GM12878 (cell line): ENCODE data around the gene RNLS. TPM values are rescaled to one million over a fixed set of nuclear protein-coding genes. Genes with fewer than 3 reads are reported as not detected.

Source experiments
- ATAC-seq: fragments of 200-7000 bp; cut with Tn5 transposase; 3 replicates; pipeline ENCODE4 v1.9.1; 2020; ENCODE audit warnings: mild to moderate bottlenecking, moderate library complexity
- BruUV-seq: library from RNA; stranded (reverse); fragments of 400-500 nt; replicated peaks from 2 replicates; lab custom pipeline; 2021; lab: Mats Ljungman, UMichigan
- CTCF ChIA-PET: fragments of 300-600 bp; sonication (Branson Sonifier 250); formaldehyde crosslinking; extraction: SDS; loops from one replicate; lab custom pipeline; 2021; ENCODE audit warnings: inconsistent platforms; lab: Yijun Ruan, JAX
- POLR2A ChIA-PET: fragments of 350-600 bp; formaldehyde crosslinking; extraction: SDS; loops from one replicate; lab custom pipeline; 2021; ENCODE audit warnings: inconsistent platforms; lab: Charles Lee
- RAD21 ChIA-PET: fragments of 300-600 bp; sonication (Branson Sonifier 250); formaldehyde crosslinking; loops from one replicate; lab custom pipeline; 2023; ENCODE audit warnings: antibody characterized with exemption; ENCODE audit not compliant: unreplicated experiment; lab: Charles Lee
- SMC1A ChIA-PET: fragments of 300-600 bp; sonication (Branson Sonifier 250); formaldehyde crosslinking; loops from one replicate; lab custom pipeline; 2023; ENCODE audit not compliant: unreplicated experiment, uncharacterized antibody; lab: Charles Lee
- DNase-seq: peaks from one replicate; pipeline ENCODE4 v3.0.0-alpha.2; 2011; ENCODE audit warnings: low read depth, low spot score
- FAIRE-seq: peaks from 3 replicates; lab custom pipeline; 2011; peaks lifted over from hg19 to GRCh38; lab: Jason Lieb, UNC
- H2AFZ ChIP-seq: 2 replicates; pipeline ENCODE4 v1.6.0; 2011; ENCODE audit warnings: low read depth, low read length, control low read depth; ENCODE audit not compliant: control insufficient read depth
- H3K27ac ChIP-seq: 2 replicates; pipeline ENCODE4 v1.5.1; 2011; ENCODE audit warnings: control low read depth; ENCODE audit not compliant: control insufficient read depth, insufficient read depth
- H3K27me3 ChIP-seq, 2 experiments: replicated peaks in 1 of 2; 2 replicates each; pipeline versions ENCODE4 v1.6.0 to v1.6.1; 2011; ENCODE audit warnings: low read length in 1 of 2; ENCODE audit not compliant: control insufficient read depth in 2 of 2, insufficient read depth in 2 of 2
- H3K36me3 ChIP-seq, 2 experiments: 2 replicates each; pipeline ENCODE4 v1.5.1; 2011; ENCODE audit warnings: low read length in 1 of 2; ENCODE audit not compliant: control insufficient read depth in 2 of 2, insufficient read depth in 2 of 2
- H3K4me1 ChIP-seq: 2 replicates; pipeline ENCODE4 v1.6.1; 2011; ENCODE audit warnings: mild to moderate bottlenecking, low read length, moderate library complexity, mixed read lengths; ENCODE audit not compliant: control insufficient read depth, insufficient read depth
- H3K4me2 ChIP-seq: 2 replicates; pipeline ENCODE4 v1.6.0; 2011; ENCODE audit warnings: control low read depth; ENCODE audit not compliant: control insufficient read depth, insufficient read depth
- H3K4me3 ChIP-seq: fragments of 200-600 bp; sonication (generic); 2 replicates; pipeline ENCODE4 v1.5.1; 2016
- H3K79me2 ChIP-seq: 2 replicates; pipeline ENCODE4 v1.6.0; 2011; ENCODE audit warnings: low read length; ENCODE audit not compliant: control insufficient read depth, insufficient read depth
- H3K9ac ChIP-seq: 2 replicates; pipeline ENCODE4 v1.8.0; 2011; ENCODE audit warnings: low read length, control low read depth, mixed read lengths; ENCODE audit not compliant: control insufficient read depth, insufficient read depth
- H3K9me3 ChIP-seq: replicated peaks from 3 replicates; pipeline ENCODE4 v1.5.1; 2011; ENCODE audit warnings: mild to moderate bottlenecking, low read length; ENCODE audit not compliant: control insufficient read depth, insufficient read depth
- H4K20me1 ChIP-seq: 2 replicates; pipeline ENCODE4 v1.6.0; 2011; ENCODE audit not compliant: control insufficient read depth, insufficient read depth
- ATF7 ChIP-seq: fragments of 450-650 bp; IDR thresholded peaks from 2 replicates; pipeline ENCODE4 v1.6.1; 2016; ENCODE audit warnings: low read depth, mild to moderate bottlenecking
- BCL11A ChIP-seq: IDR thresholded peaks from 2 replicates; pipeline ENCODE4 v1.6.1; 2011; ENCODE audit warnings: low read depth, low read length
- CBFB ChIP-seq: IDR thresholded peaks from 2 replicates; pipeline ENCODE4 v1.6.1; 2016; ENCODE audit warnings: antibody characterized with exemption, low read depth
- CBX5 ChIP-seq: sonication (generic); IDR thresholded peaks from 2 replicates; pipeline ENCODE4 v1.6.1; 2016; ENCODE audit warnings: low read depth, moderate library complexity, mild to moderate bottlenecking, inconsistent platforms
- CHD2 ChIP-seq: IDR thresholded peaks from 2 replicates; pipeline ENCODE4 v1.6.1; 2011; ENCODE audit warnings: low read depth, low read length, improper control_type of control experiment, borderline replicate concordance
- ESRRA ChIP-seq: IDR thresholded peaks from 2 replicates; pipeline ENCODE4 v1.6.1; 2012; ENCODE audit warnings: mild to moderate bottlenecking, low read length, improper control_type of control experiment
- ETV6 ChIP-seq, 2 experiments: fragments of 450-650 bp in 1 of 2; IDR thresholded peaks in 1 of 2; conservative IDR thresholded peaks in 1 of 2; 2 replicates each; pipeline ENCODE4 v1.6.1; 2014; ENCODE audit warnings: antibody characterized with exemption in 1 of 2, borderline replicate concordance in 1 of 2, low read depth in 1 of 2, mild to moderate bottlenecking in 1 of 2, moderate library complexity in 1 of 2
- FOXM1 ChIP-seq: IDR thresholded peaks from 2 replicates; pipeline ENCODE4 v1.6.1; 2012; ENCODE audit warnings: low read depth, mild to moderate bottlenecking, inconsistent platforms, low read length, moderate library complexity
- IKZF1 ChIP-seq: fragments of 450-650 bp; conservative IDR thresholded peaks from 2 replicates; pipeline ENCODE4 v1.6.1; 2017; ENCODE audit warnings: antibody characterized with exemption, mild to moderate bottlenecking
- KLF5 ChIP-seq: fragments of 450-650 bp; IDR thresholded peaks from 2 replicates; pipeline ENCODE4 v1.6.1; 2014; ENCODE audit warnings: mild to moderate bottlenecking; ENCODE audit not compliant: partially characterized antibody
- LARP7 ChIP-seq: fragments of 450-650 bp; IDR thresholded peaks from 2 replicates; pipeline ENCODE4 v1.6.1; 2017; ENCODE audit warnings: mild to moderate bottlenecking
- RUNX3 ChIP-seq: IDR thresholded peaks from 2 replicates; pipeline ENCODE4 v1.6.1; 2012; ENCODE audit warnings: low read length, inconsistent platforms
- SIX5 ChIP-seq: IDR thresholded peaks from 2 replicates; pipeline ENCODE4 v1.6.1; 2011; ENCODE audit warnings: mild to moderate bottlenecking, low read depth, low read length, moderate library complexity; ENCODE audit not compliant: severe bottlenecking
- SPI1 ChIP-seq: IDR thresholded peaks from 2 replicates; pipeline ENCODE4 v1.6.1; 2011; ENCODE audit warnings: low read depth, mild to moderate bottlenecking, low read length, moderate library complexity, borderline replicate concordance; ENCODE audit not compliant: insufficient read depth
- ZNF207 ChIP-seq: fragments of 450-650 bp; IDR thresholded peaks from 2 replicates; pipeline ENCODE4 v1.6.1; 2014; ENCODE audit warnings: antibody characterized with exemption, mild to moderate bottlenecking, borderline replicate concordance
- ZNF217 ChIP-seq: fragments of 450-650 bp; IDR thresholded peaks from 2 replicates; pipeline ENCODE4 v1.6.1; 2017; ENCODE audit warnings: antibody characterized with exemption, mild to moderate bottlenecking
- ZNF274 ChIP-seq: IDR thresholded peaks from one replicate; pipeline ENCODE4 v1.8.0; 2011; ENCODE audit not compliant: insufficient read length, insufficient read depth
- in situ Hi-C: fragments of 300-500 bp; cut with MboI; formaldehyde crosslinking; loops from 9 replicates; pipeline ENCODE4 v1.14.3; 2018; ENCODE audit warnings: mixed read lengths
- intact Hi-C: fragments of 100-400 bp; cut with micrococcal nuclease; formaldehyde crosslinking; loops from one replicate; pipeline ENCODE4 v1.14.2; 2022; ENCODE audit not compliant: unreplicated experiment
- polyA plus RNA-seq, 11 experiments: library from polyadenylated mRNA; depleted of rRNA in 4 of 11; unstranded in 6 of 11; stranded (reverse) in 5 of 11; fragments of >200 nt; fragmentation: Nextera tagmentation in 4 of 11; fragmentation: Illumina TruSeq in 1 of 11; extraction: Ambion mirVana in 4 of 11; extraction: Trizol in 1 of 11; gene quantifications; 1 replicate in 1 of 11; 2 replicates in 10 of 11; pipeline versions ENCODE4 v1.2.1 to v1.2.3, GENCODE V29; 2011 to 2016; ENCODE audit warnings: inconsistent platforms in 2 of 11, missing spikeins in 2 of 11, low read depth in 1 of 11
- total RNA-seq, 4 experiments: library from RNA; depleted of rRNA in 3 of 4; stranded (reverse); fragments of >200 nt in 3 of 4; fragmentation: Illumina TruSeq in 1 of 4; extraction: Trizol in 1 of 4; gene quantifications; 2 replicates each; pipeline versions ENCODE4 v1.2.1 to v1.2.3, GENCODE V29; 2013 to 2021
- TF ChIP-seq, protein P1 (sequence below): fragments of 450-650 bp; IDR thresholded peaks from 2 replicates; pipeline ENCODE4 v1.6.1; 2017; ENCODE audit warnings: borderline replicate concordance
- TF ChIP-seq, protein P2 (sequence below): IDR thresholded peaks from 2 replicates; pipeline ENCODE4 v1.6.1; 2012; ENCODE audit warnings: mild to moderate bottlenecking, low read depth, low read length
- TF ChIP-seq, protein P3 (sequence below): IDR thresholded peaks from 2 replicates; pipeline ENCODE4 v1.6.1; 2011; ENCODE audit warnings: low read depth, mild to moderate bottlenecking, low read length, moderate library complexity, borderline replicate concordance; ENCODE audit errors: extremely low read depth

Gene RNLS
- total and polyA plus RNA-seq, 10 of the 15 experiments (the other 5 are each of a cell fraction or from before 2014, with no cell fraction given): 3.4 to 6.7 (median 4.6) TPM

DNA sequence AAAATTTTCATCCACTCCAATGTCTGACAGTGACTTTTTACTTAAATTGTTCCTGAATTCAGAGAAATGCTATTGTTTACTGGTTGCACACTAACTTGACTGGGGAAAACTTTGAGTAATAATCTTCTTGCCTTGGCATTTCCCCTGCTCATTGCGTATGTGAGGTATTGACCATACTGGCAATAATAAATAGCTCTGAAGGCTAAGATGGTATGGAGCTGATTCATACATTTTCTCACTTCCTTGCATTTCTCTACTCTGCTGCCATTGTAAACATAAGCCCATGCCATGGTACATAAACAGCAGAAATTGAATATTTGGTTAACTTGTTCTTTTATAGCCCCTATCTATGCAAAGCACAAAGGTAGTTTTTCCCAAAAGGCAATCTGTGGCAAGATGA, 290.0 kb downstream of the RNLS start (continued):
- no peak for TF ChIP-seq KLF5
- TF ChIP-seq ZNF217: no peak
- TF ChIP-seq LARP7: no peak
- no peak for TF ChIP-seq CBFB
- TF ChIP-seq, protein P1, sequence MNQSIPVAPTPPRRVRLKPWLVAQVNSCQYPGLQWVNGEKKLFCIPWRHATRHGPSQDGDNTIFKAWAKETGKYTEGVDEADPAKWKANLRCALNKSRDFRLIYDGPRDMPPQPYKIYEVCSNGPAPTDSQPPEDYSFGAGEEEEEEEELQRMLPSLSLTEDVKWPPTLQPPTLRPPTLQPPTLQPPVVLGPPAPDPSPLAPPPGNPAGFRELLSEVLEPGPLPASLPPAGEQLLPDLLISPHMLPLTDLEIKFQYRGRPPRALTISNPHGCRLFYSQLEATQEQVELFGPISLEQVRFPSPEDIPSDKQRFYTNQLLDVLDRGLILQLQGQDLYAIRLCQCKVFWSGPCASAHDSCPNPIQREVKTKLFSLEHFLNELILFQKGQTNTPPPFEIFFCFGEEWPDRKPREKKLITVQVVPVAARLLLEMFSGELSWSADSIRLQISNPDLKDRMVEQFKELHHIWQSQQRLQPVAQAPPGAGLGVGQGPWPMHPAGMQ: no peak
- no peak for TF ChIP-seq CBX5
- no peak for TF ChIP-seq ESRRA
- TF ChIP-seq ZNF207: no peak
- no peak for TF ChIP-seq ZNF274
- TF ChIP-seq ATF7: no peak
- no peak for TF ChIP-seq FOXM1
- TF ChIP-seq SPI1: peak; percentile 55; the same call in 1 of the 2 replicates
- 0 out of 2 replicates have a peak, but pooled peaks have one; percentile 24 for TF ChIP-seq IKZF1
- TF ChIP-seq CHD2: no peak

DNA sequence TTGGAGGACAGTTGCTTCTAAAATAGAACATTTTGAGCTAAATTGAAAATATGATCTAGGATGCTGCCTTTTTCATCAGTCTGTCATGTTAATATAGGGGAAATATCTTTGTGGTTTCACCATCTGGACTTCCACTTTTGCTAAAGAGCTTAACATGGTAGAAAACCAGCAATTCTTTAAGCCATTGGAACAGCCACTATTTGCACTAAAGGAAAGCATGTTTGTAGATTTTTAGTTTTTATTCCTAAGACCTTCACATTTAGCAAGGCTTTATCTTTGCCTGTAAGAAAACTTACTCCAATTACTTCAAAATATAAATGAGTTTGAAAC, 291.0 kb downstream of the RNLS start:
- CTCF ChIA-PET: interaction anchor here (0.9 to 5.8 kb wide), 9 partner anchors 12 to 98 kb away, joined by 3 to 40 read pairs (median 4); no protein-coding TSS in a partner anchor
- Histone ChIP-seq H3K36me3 (no peaks in the 10 kb centered on the region), H3K27me3 (no peaks in the 10 kb centered on the region), H3K9me3 (no peaks in the 10 kb centered on the region), H3K4me1 (peaks cover 15% of the 10 kb centered on the region), H3K27ac (no peak overlapping the region), H4K20me1 (no peaks in the 10 kb centered on the region), H3K4me3 (no peak overlapping the region), H3K4me2 (peak overlapping the region; percentile 27; the same call in 1 of the 2 replicates), H3K9ac (no peak overlapping the region), H2AFZ (no peak overlapping the region), H3K79me2 (no peaks in the 10 kb centered on the region)
- intact Hi-C loops (loop anchor here (5.0 kb wide), 1 partner anchor 95 kb away; no protein-coding TSS in a partner anchor), in situ Hi-C loops (no loop called here)
- DNase-seq: no peak
- SMC1A ChIA-PET: interaction anchor here (0.6 to 6.4 kb wide), 17 partner anchors 9 to 184 kb away, joined by 3 to 63 read pairs (median 5); no protein-coding TSS in a partner anchor
- RAD21 ChIA-PET: interaction anchor here (0.7 to 3.1 kb wide), 6 partner anchors 19 to 426 kb away, joined by 3 to 27 read pairs (median 4); no protein-coding TSS in a partner anchor
- ATAC-seq: peak; percentile 18
- BruUV-seq: no TSS peak
- POLR2A ChIA-PET: interaction anchor here (0.9 to 2.4 kb wide), 4 partner anchors 19 to 96 kb away, joined by 4 to 8 read pairs (median 4); no protein-coding TSS in a partner anchor
- FAIRE-seq: no peak
- TF ChIP-seq, protein P2, sequence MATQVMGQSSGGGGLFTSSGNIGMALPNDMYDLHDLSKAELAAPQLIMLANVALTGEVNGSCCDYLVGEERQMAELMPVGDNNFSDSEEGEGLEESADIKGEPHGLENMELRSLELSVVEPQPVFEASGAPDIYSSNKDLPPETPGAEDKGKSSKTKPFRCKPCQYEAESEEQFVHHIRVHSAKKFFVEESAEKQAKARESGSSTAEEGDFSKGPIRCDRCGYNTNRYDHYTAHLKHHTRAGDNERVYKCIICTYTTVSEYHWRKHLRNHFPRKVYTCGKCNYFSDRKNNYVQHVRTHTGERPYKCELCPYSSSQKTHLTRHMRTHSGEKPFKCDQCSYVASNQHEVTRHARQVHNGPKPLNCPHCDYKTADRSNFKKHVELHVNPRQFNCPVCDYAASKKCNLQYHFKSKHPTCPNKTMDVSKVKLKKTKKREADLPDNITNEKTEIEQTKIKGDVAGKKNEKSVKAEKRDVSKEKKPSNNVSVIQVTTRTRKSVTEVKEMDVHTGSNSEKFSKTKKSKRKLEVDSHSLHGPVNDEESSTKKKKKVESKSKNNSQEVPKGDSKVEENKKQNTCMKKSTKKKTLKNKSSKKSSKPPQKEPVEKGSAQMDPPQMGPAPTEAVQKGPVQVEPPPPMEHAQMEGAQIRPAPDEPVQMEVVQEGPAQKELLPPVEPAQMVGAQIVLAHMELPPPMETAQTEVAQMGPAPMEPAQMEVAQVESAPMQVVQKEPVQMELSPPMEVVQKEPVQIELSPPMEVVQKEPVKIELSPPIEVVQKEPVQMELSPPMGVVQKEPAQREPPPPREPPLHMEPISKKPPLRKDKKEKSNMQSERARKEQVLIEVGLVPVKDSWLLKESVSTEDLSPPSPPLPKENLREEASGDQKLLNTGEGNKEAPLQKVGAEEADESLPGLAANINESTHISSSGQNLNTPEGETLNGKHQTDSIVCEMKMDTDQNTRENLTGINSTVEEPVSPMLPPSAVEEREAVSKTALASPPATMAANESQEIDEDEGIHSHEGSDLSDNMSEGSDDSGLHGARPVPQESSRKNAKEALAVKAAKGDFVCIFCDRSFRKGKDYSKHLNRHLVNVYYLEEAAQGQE: no peak
- TF ChIP-seq BCL11A: no peak
- TF ChIP-seq ETV6 (conservative IDR thresholded peaks at IDR 0.05 in 1 of 2, IDR thresholded peaks at IDR 0.05 in 1 of 2; ENCODE audit: borderline replicate concordance in 1 of 2, low read depth in 1 of 2): no peak
- TF ChIP-seq, protein P3, sequence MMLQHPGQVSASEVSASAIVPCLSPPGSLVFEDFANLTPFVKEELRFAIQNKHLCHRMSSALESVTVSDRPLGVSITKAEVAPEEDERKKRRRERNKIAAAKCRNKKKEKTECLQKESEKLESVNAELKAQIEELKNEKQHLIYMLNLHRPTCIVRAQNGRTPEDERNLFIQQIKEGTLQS: no peak
- TF ChIP-seq SPI1: 0 out of 2 replicates have a peak, but pooled peaks have one; percentile 9
- no peak for TF ChIP-seq SIX5
- peak; percentile 84 for TF ChIP-seq RUNX3
